GM23338 (cell line): ENCODE results near the gene HMGCS2. TPM values are rescaled to one million over a fixed set of nuclear protein-coding genes. Genes with fewer than 3 reads are reported as not detected.

Source experiments
- ATAC-seq: fragments of 200-7000 bp; cut with Tn5 transposase; 3 replicates; pipeline ENCODE4 v1.9.1; 2020
- DNase-seq: peaks from one replicate; pipeline ENCODE4 v3.0.0-alpha.2; 2015; ENCODE audit warnings: low spot score
- H2AFZ ChIP-seq: fragments of 200-600 bp; sonication (generic); 2 replicates; pipeline ENCODE4 v1.8.0; 2016; ENCODE audit warnings: antibody characterized with exemption, mild to moderate bottlenecking, moderate library complexity
- H3F3A ChIP-seq: fragments of 200-600 bp; sonication (generic); replicated peaks from 2 replicates; pipeline ENCODE4 v1.8.0; 2017; ENCODE audit warnings: antibody characterized with exemption, mixed run types, low read depth
- H3K27ac ChIP-seq: fragments of 200-600 bp; sonication (generic); 2 replicates; pipeline ENCODE4 v1.6.1; 2016; ENCODE audit warnings: low read depth
- H3K27me3 ChIP-seq: fragments of 200-600 bp; sonication (generic); 2 replicates; pipeline ENCODE4 v1.8.0; 2016; ENCODE audit warnings: mild to moderate bottlenecking, mixed run types, moderate library complexity; ENCODE audit not compliant: insufficient read depth
- H3K36me3 ChIP-seq: fragments of 200-600 bp; sonication (generic); 2 replicates; pipeline ENCODE4 v1.8.0; 2016; ENCODE audit warnings: mild to moderate bottlenecking; ENCODE audit not compliant: insufficient read depth
- H3K4me1 ChIP-seq: fragments of 200-600 bp; sonication (generic); 2 replicates; pipeline ENCODE4 v1.8.0; 2016; ENCODE audit warnings: mild to moderate bottlenecking, moderate library complexity; ENCODE audit not compliant: insufficient read depth
- H3K4me2 ChIP-seq: fragments of 200-600 bp; sonication (generic); 2 replicates; pipeline ENCODE4 v1.7.1; 2017; ENCODE audit warnings: mixed run types
- H3K4me3 ChIP-seq: fragments of 200-600 bp; sonication (generic); 2 replicates; pipeline ENCODE4 v1.6.1; 2016; ENCODE audit warnings: mixed run types
- H3K79me2 ChIP-seq: fragments of 200-600 bp; sonication (generic); replicated peaks from 2 replicates; pipeline ENCODE4 v1.8.0; 2017; ENCODE audit warnings: mild to moderate bottlenecking; ENCODE audit not compliant: insufficient read depth
- H3K9me2 ChIP-seq: fragments of 200-600 bp; sonication (generic); 2 replicates; pipeline ENCODE4 v1.8.0; 2017; ENCODE audit not compliant: insufficient read depth
- H4K20me1 ChIP-seq: fragments of 200-600 bp; sonication (generic); replicated peaks from 2 replicates; pipeline ENCODE4 v1.8.0; 2017; ENCODE audit warnings: mild to moderate bottlenecking; ENCODE audit not compliant: insufficient read depth
- H3K27ac Mint-ChIP-seq: 2 replicates; pipeline ENCODE4 v1.8.0; 2020; ENCODE audit warnings: inconsistent platforms, mild to moderate bottlenecking, moderate library complexity, mixed read lengths
- H3K27me3 Mint-ChIP-seq: 3 replicates; pipeline ENCODE4 v1.8.0; 2022; ENCODE audit warnings: low read depth, mild to moderate bottlenecking, moderate library complexity, mixed read lengths, inconsistent platforms; ENCODE audit not compliant: insufficient read depth, poor library complexity
- H3K36me3 Mint-ChIP-seq: 3 replicates; pipeline ENCODE4 v1.8.0; 2021; ENCODE audit warnings: low read depth, mild to moderate bottlenecking, inconsistent platforms, moderate library complexity, mixed read lengths
- H3K4me1 Mint-ChIP-seq: 3 replicates; pipeline ENCODE4 v1.8.0; 2020; ENCODE audit warnings: mild to moderate bottlenecking, inconsistent platforms, mixed read lengths
- H3K4me3 Mint-ChIP-seq: 3 replicates; pipeline ENCODE4 v1.8.0; 2021; ENCODE audit warnings: moderate library complexity, mild to moderate bottlenecking, inconsistent platforms, mixed read lengths
- H3K9me3 Mint-ChIP-seq: 3 replicates; pipeline ENCODE4 v1.8.0; 2020; ENCODE audit warnings: moderate library complexity, mild to moderate bottlenecking, inconsistent platforms, mixed read lengths
- CREB1 ChIP-seq: fragments of 250-450 bp; sonication (Bioruptor Pico); IDR thresholded peaks from 2 replicates; pipeline ENCODE4 v1.5.0; 2020; ENCODE audit warnings: low read depth, mild to moderate bottlenecking, moderate library complexity
- CTCF ChIP-seq, 2 experiments: fragments of 200-600 bp in 1 of 2; sonication (generic) in 1 of 2; conservative IDR thresholded peaks; 2 replicates each; pipeline versions ENCODE4 v1.5.1 to v1.6.1; 2016 to 2017; ENCODE audit warnings: antibody characterized with exemption in 2 of 2, low read depth in 2 of 2, mild to moderate bottlenecking in 2 of 2, moderate library complexity in 1 of 2
- EZH2 ChIP-seq: fragments of 200-600 bp; sonication (generic); IDR thresholded peaks from one replicate; pipeline ENCODE4 v1.8.0; 2017; ENCODE audit warnings: antibody characterized with exemption, mild to moderate bottlenecking, low read depth; ENCODE audit not compliant: unreplicated experiment
- EZH2phosphoT487 ChIP-seq: fragments of 200-600 bp; sonication (generic); IDR thresholded peaks from one replicate; pipeline ENCODE4 v1.8.1; 2018; ENCODE audit warnings: antibody characterized with exemption; ENCODE audit not compliant: unreplicated experiment
- JUNB ChIP-seq: IDR thresholded peaks from one replicate; pipeline ENCODE4 v1.6.1; 2016; ENCODE audit warnings: antibody characterized with exemption; ENCODE audit not compliant: unreplicated experiment
- NANOG ChIP-seq: IDR thresholded peaks from 2 replicates; pipeline ENCODE4 v1.6.1; 2016; ENCODE audit warnings: antibody characterized with exemption, borderline replicate concordance
- POLR2AphosphoS5 ChIP-seq: IDR thresholded peaks from 2 replicates; pipeline ENCODE4 v1.6.1; 2016; ENCODE audit warnings: antibody characterized with exemption, low read depth
- REST ChIP-seq: IDR thresholded peaks from one replicate; pipeline ENCODE4 v1.6.1; 2018; ENCODE audit warnings: antibody characterized with exemption; ENCODE audit not compliant: unreplicated experiment
- STAT1 ChIP-seq: IDR thresholded peaks from one replicate; pipeline ENCODE4 v1.6.1; 2016; ENCODE audit warnings: antibody characterized with exemption; ENCODE audit not compliant: unreplicated experiment
- ZNF114 ChIP-seq: fragments of 250-450 bp; sonication (Bioruptor Pico); IDR thresholded peaks from 2 replicates; pipeline ENCODE4 v1.5.0; 2020; ENCODE audit warnings: mild to moderate bottlenecking, moderate library complexity
- ZNF331 ChIP-seq: fragments of 250-450 bp; sonication (Bioruptor Pico); IDR thresholded peaks from 2 replicates; pipeline ENCODE4 v1.5.0; 2020; ENCODE audit warnings: low read depth, mild to moderate bottlenecking, moderate library complexity
- polyA plus RNA-seq: library from polyadenylated mRNA; unstranded; fragments of >200 nt; fragmentation: Nextera tagmentation; extraction: Ambion mirVana; gene quantifications from 2 replicates; pipeline ENCODE4 v1.2.1, GENCODE V29; 2016
- total RNA-seq: library from RNA; depleted of rRNA; stranded (reverse); fragments of >200 nt; shearing (Covaris generic); gene quantifications from 2 replicates; pipeline ENCODE4 v1.2.3, GENCODE V29; 2014
- TF ChIP-seq, protein P1 (sequence below): IDR thresholded peaks from 2 replicates; pipeline ENCODE4 v1.6.1; 2016; ENCODE audit warnings: antibody characterized with exemption

The HMGCS2 gene
- total and polyA plus RNA-seq, 2 experiments from 2014 or later = not detected

GRCh38 chr1:119784191-119784781 is 15.6 kb upstream of the HMGCS2 start:
- DNase-seq (no peak), ATAC-seq (no peak)
- TF ChIP-seq ZNF331 (no peak), EZH2 (no peak)
- H3K27ac Mint-ChIP-seq = no peak overlapping the region
- no peak overlapping the region for H3K4me3 ChIP-seq
- no peaks in the 10 kb centered on the region for H3K36me3 Mint-ChIP-seq
- H3K9me2 ChIP-seq = no peaks in the 10 kb centered on the region
- H3K36me3 ChIP-seq = no peaks in the 10 kb centered on the region
- no peaks in the 10 kb centered on the region for H3K9me3 Mint-ChIP-seq
- no peak overlapping the region for H3K4me3 Mint-ChIP-seq
- H3K27me3 ChIP-seq = no peaks in the 10 kb centered on the region
- H3K4me1 ChIP-seq = no peaks in the 10 kb centered on the region
- H3K79me2 ChIP-seq = no peaks in the 10 kb centered on the region
- H3K4me2 ChIP-seq = no peak overlapping the region
- H3K27me3 Mint-ChIP-seq = no peaks in the 10 kb centered on the region
- H3K4me1 Mint-ChIP-seq = peaks cover 10% of the 10 kb centered on the region; the same call in 2 of the 3 replicates
- no peaks in the 10 kb centered on the region for H3F3A ChIP-seq
- H2AFZ ChIP-seq = no peak overlapping the region
- no peaks in the 10 kb centered on the region for H4K20me1 ChIP-seq
- no peak overlapping the region for H3K27ac ChIP-seq

DNA sequence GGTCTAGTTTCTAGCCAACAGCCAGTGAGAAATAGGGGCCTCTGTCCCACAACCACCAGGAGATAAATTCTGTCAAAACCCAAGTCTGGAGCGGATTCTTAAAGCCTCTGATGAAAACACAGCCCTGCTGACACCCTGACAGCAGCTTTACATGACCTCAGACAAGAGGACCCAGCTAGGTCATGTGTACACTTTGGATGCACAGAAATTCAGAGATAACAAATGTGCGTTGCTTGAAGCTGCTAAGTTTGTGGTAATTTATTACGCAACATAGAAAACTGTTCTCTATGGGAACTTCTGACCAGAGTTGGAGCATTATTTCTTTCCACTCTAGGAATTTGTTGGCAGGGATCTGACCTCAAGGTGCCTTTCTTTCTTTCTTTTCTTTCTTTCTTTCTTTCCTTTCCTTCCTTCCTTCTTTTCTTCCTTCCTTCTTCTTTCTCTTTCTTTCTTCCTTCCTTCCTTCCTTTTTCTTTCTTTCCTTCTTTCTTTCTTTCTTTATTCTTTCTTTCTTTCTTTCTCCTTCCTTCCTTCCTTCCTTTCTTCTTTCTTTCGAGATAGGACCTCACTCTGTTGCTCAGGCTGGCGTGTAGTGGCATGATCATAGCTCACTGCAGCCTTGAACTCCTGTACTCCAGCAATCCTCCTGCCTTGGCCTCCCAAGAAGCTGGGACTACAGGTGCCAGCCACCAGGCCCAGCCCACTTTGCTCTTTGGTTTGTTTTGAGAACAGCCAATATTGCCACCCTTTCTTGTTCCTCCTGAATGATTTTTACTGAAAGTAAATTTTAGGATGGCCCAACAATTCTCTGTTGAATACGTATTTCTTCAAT is 14.9 kb upstream of the HMGCS2 start:
- no peak for DNase-seq
- TF ChIP-seq POLR2AphosphoS5 = no peak
- TF ChIP-seq, protein P1, sequence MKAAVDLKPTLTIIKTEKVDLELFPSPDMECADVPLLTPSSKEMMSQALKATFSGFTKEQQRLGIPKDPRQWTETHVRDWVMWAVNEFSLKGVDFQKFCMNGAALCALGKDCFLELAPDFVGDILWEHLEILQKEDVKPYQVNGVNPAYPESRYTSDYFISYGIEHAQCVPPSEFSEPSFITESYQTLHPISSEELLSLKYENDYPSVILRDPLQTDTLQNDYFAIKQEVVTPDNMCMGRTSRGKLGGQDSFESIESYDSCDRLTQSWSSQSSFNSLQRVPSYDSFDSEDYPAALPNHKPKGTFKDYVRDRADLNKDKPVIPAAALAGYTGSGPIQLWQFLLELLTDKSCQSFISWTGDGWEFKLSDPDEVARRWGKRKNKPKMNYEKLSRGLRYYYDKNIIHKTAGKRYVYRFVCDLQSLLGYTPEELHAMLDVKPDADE = no peak
- TF ChIP-seq CTCF (conservative IDR thresholded peaks at IDR 0.05; ENCODE audit: low read depth in 2 of 2) = no peak
- no peak for TF ChIP-seq ZNF331
- no peak for TF ChIP-seq NANOG
- no peak for TF ChIP-seq REST
- no peak for TF ChIP-seq ZNF114 (CRISPR knock-in tag)
- no peak for TF ChIP-seq JUNB
- TF ChIP-seq CREB1 (CRISPR knock-in tag) = no peak
- TF ChIP-seq EZH2phosphoT487 = no peak
- no peak for TF ChIP-seq STAT1

More for the DNA sequence above, 14.9 kb upstream of the HMGCS2 start:
- Histone ChIP-seq H3K9me2 (no peaks in the 10 kb centered on the region), H4K20me1 (no peaks in the 10 kb centered on the region), H3K4me2 (no peak overlapping the region), H3K79me2 (no peaks in the 10 kb centered on the region), H3F3A (no peaks in the 10 kb centered on the region), H3K27ac (no peak overlapping the region), H2AFZ (peak overlapping the region; percentile 59; the same call in 1 of the 2 replicates), H3K27me3 (no peaks in the 10 kb centered on the region), H3K36me3 (no peaks in the 10 kb centered on the region), H3K4me3 (no peak overlapping the region), H3K4me1 (no peaks in the 10 kb centered on the region)
- Mint-ChIP-seq H3K27ac (no peak overlapping the region), H3K27me3 (no peaks in the 10 kb centered on the region), H3K9me3 (no peaks in the 10 kb centered on the region), H3K36me3 (no peaks in the 10 kb centered on the region), H3K4me1 (peaks cover 10% of the 10 kb centered on the region; the same call in 2 of the 3 replicates), H3K4me3 (no peak overlapping the region)
- ATAC-seq = no peak
